Fibroblast of upper back skin (primary cell): ENCODE data around the gene IGDCC3.

Experiments
- DNase-seq: peaks from one replicate; pipeline ENCODE4 v3.0.0-alpha.2; 2013

Gene IGDCC3

GRCh38 chr15:65338823-65339222, 39.0 kb downstream of the IGDCC3 start:
- DNase-seq, result no peak

- DNase-seq, result no peak
Measured at GRCh38 chr15:65338366-65338765, 39.4 kb downstream of the IGDCC3 start.

GRCh38 chr15:65337436-65338070, 40.2 kb downstream of the IGDCC3 start:
- no peak for DNase-seq

GRCh38 chr15:65336493-65337435, 41.0 kb downstream of the IGDCC3 start:
- DNase-seq, result no peak

- no peak for DNase-seq
Measured at GRCh38 chr15:65335278-65336055, 42.3 kb downstream of the IGDCC3 start.

- DNase-seq, result no peak
Measured at GRCh38 chr15:65334586-65335231, 43.1 kb downstream of the IGDCC3 start.

- no peak for DNase-seq
Measured at GRCh38 chr15:65333856-65334255, 43.9 kb downstream of the IGDCC3 start.

GRCh38 chr15:65333148-65333820, 44.5 kb downstream of the IGDCC3 start:
- no peak for DNase-seq

GRCh38 chr15:65332391-65333147, 45.2 kb downstream of the IGDCC3 start:
- DNase-seq, result no peak

GRCh38 chr15:65331811-65332210, 46.0 kb downstream of the IGDCC3 start:
- DNase-seq, result no peak

GRCh38 chr15:65330934-65331645, 46.7 kb downstream of the IGDCC3 start:
- DNase-seq, result no peak

- DNase-seq, result no peak
Measured at GRCh38 chr15:65329984-65330735, 47.6 kb downstream of the IGDCC3 start.

GRCh38 chr15:65329288-65329983, 48.4 kb downstream of the IGDCC3 start:
- DNase-seq, result no peak

- no peak for DNase-seq
Measured at GRCh38 chr15:65328506-65329287, 49.1 kb downstream of the IGDCC3 start.

- DNase-seq, result no peak
Measured at GRCh38 chr15:65327651-65328393, 50.0 kb downstream of the IGDCC3 start.

GRCh38 chr15:65326818-65327217, 51.0 kb downstream of the IGDCC3 start:
- DNase-seq, result no peak

GRCh38 chr15:65326117-65326526, 51.7 kb downstream of the IGDCC3 start:
- DNase-seq, result peak; percentile 10

GRCh38 chr15:65323071-65323511, 54.7 kb downstream of the IGDCC3 start:
- DNase-seq, result peak; percentile 63
